Hepatocyte (in vitro differentiated cells): ENCODE data around the gene DGKA. TPM values are rescaled to one million over a fixed set of nuclear protein-coding genes. Genes with fewer than 3 reads are reported as not detected.
"Not testable (repeated sequence)": the region's sequence is repeated elsewhere in the genome, so short reads cannot be mapped to it uniquely, and the experiment has no call there.

Source experiments
- DNase-seq: peaks from one replicate; pipeline ENCODE4 v3.0.0-alpha.2; 2016; ENCODE audit warnings: low spot score
- H2AFZ ChIP-seq: fragments of 200-600 bp; sonication (generic); 2 replicates; pipeline ENCODE4 v1.6.0; 2016; ENCODE audit warnings: antibody characterized with exemption, mild to moderate bottlenecking
- H3K27ac ChIP-seq: fragments of 200-600 bp; sonication (generic); 2 replicates; pipeline ENCODE4 v1.5.1; 2016; ENCODE audit warnings: mild to moderate bottlenecking
- H3K27me3 ChIP-seq: fragments of 200-600 bp; sonication (generic); 2 replicates; pipeline ENCODE4 v1.6.1; 2016
- H3K36me3 ChIP-seq: fragments of 200-600 bp; sonication (generic); replicated peaks from 2 replicates; pipeline ENCODE4 v1.5.1; 2016; ENCODE audit warnings: low read depth; ENCODE audit not compliant: insufficient read depth
- H3K4me1 ChIP-seq: fragments of 200-600 bp; sonication (generic); 2 replicates; pipeline ENCODE4 v1.5.1; 2016; ENCODE audit warnings: mild to moderate bottlenecking, moderate library complexity; ENCODE audit not compliant: insufficient read depth
- H3K4me2 ChIP-seq: fragments of 200-600 bp; sonication (generic); 2 replicates; pipeline ENCODE4 v1.6.0; 2016
- H3K4me3 ChIP-seq: fragments of 200-600 bp; sonication (generic); 2 replicates; pipeline ENCODE4 v1.5.1; 2016; ENCODE audit warnings: mild to moderate bottlenecking
- H3K79me2 ChIP-seq: fragments of 200-600 bp; sonication (generic); 2 replicates; pipeline ENCODE4 v1.6.0; 2017; ENCODE audit warnings: mild to moderate bottlenecking
- H3K9me2 ChIP-seq: fragments of 200-600 bp; sonication (generic); replicated peaks from 2 replicates; pipeline ENCODE4 v1.6.0; 2017; ENCODE audit warnings: mild to moderate bottlenecking; ENCODE audit not compliant: insufficient read depth
- H3K9me3 ChIP-seq: fragments of 200-600 bp; sonication (generic); 2 replicates; pipeline ENCODE4 v1.5.1; 2016; ENCODE audit warnings: low read depth, mild to moderate bottlenecking
- H4K20me1 ChIP-seq: fragments of 200-600 bp; sonication (generic); 2 replicates; pipeline ENCODE4 v1.6.0; 2016; ENCODE audit warnings: mild to moderate bottlenecking; ENCODE audit not compliant: insufficient read depth, poor library complexity, severe bottlenecking
- CTCF ChIP-seq: fragments of 200-600 bp; sonication (generic); IDR thresholded peaks from 2 replicates; pipeline ENCODE4 v1.5.1; 2016; ENCODE audit warnings: antibody characterized with exemption, mild to moderate bottlenecking; ENCODE audit not compliant: poor library complexity
- EZH2 ChIP-seq: fragments of 200-600 bp; sonication (generic); IDR thresholded peaks from 2 replicates; pipeline ENCODE4 v1.6.1; 2016; ENCODE audit warnings: antibody characterized with exemption, mild to moderate bottlenecking, borderline replicate concordance
- EZH2phosphoT487 ChIP-seq: fragments of 200-600 bp; sonication (generic); IDR thresholded peaks from one replicate; pipeline ENCODE4 v1.6.1; 2018; ENCODE audit warnings: antibody characterized with exemption, mild to moderate bottlenecking, low read depth, moderate library complexity; ENCODE audit not compliant: unreplicated experiment, severe bottlenecking
- WGBS: methylation state at CpG from one replicate; pipeline ENCODE4 v1.1.6; 2016; ENCODE audit warnings: low lambda C conversion rate; ENCODE audit errors: missing lambda C conversion rate; 5-methylcytosine and 5-hydroxymethylcytosine counted together
- polyA plus RNA-seq: library from polyadenylated mRNA; unstranded; fragments of >200 nt; fragmentation: Nextera tagmentation; extraction: Ambion mirVana; gene quantifications from 2 replicates; pipeline ENCODE4 v1.2.1, GENCODE V29; 2016
- total RNA-seq: library from RNA; depleted of rRNA; stranded (reverse); fragments of >200 nt; gene quantifications from 2 replicates; pipeline ENCODE4 v1.2.3, GENCODE V29; 2014

The DGKA gene
- total and polyA plus RNA-seq, 2 experiments from 2014 or later = 25.3 to 25.9 TPM

GRCh38 chr12:55978393-55978792 is 47.4 kb downstream of the DGKA start:
- Histone ChIP-seq H4K20me1 (peaks cover 46% of the 10 kb centered on the region), H3K27ac (no peak overlapping the region), H3K4me1 (peaks cover 13% of the 10 kb centered on the region), H3K79me2 (peaks cover 88% of the 10 kb centered on the region), H3K9me3 (no peaks in the 10 kb centered on the region), H3K9me2 (no peaks in the 10 kb centered on the region), H2AFZ (no peak overlapping the region), H3K4me2 (no peak overlapping the region), H3K27me3 (no peaks in the 10 kb centered on the region), H3K4me3 (no peak overlapping the region), H3K36me3 (no peaks in the 10 kb centered on the region)
- 99% methylated on average over 7 of the region's 7 CpGs for WGBS
- DNase-seq = no peak
- TF ChIP-seq EZH2phosphoT487 (no peak), CTCF (no peak), EZH2 (no peak)

- Histone ChIP-seq H3K36me3 (no peaks in the 10 kb centered on the region), H3K79me2 (peaks cover 92% of the 10 kb centered on the region), H3K9me2 (no peaks in the 10 kb centered on the region), H3K4me2 (no peak overlapping the region), H4K20me1 (peaks cover 46% of the 10 kb centered on the region), H3K4me3 (no peak overlapping the region), H3K27me3 (no peaks in the 10 kb centered on the region), H3K4me1 (peaks cover 13% of the 10 kb centered on the region), H3K9me3 (no peaks in the 10 kb centered on the region), H2AFZ (no peak overlapping the region), H3K27ac (no peak overlapping the region)
- WGBS = 90% methylated on average over 3 of the region's 3 CpGs
- TF ChIP-seq EZH2 (no peak), CTCF (no peak), EZH2phosphoT487 (no peak)
- DNase-seq = no peak
Observed at GRCh38 chr12:55979069-55979468, 48.1 kb downstream of the DGKA start.

GRCh38 chr12:55981882-55982281 is 50.9 kb downstream of the DGKA start:
- DNase-seq, H3K4me3 ChIP-seq, H3K4me2 ChIP-seq, H3K9me2 ChIP-seq, H2AFZ ChIP-seq, H3K27me3 ChIP-seq, H3K27ac ChIP-seq, H3K36me3 ChIP-seq, H3K9me3 ChIP-seq, H3K4me1 ChIP-seq: not testable (repeated sequence)
- H4K20me1 ChIP-seq = peaks cover 32% of the 10 kb centered on the region
- H3K79me2 ChIP-seq = peaks cover 80% of the 10 kb centered on the region
- WGBS = 77% methylated on average over 5 of the region's 5 CpGs

GRCh38 chr12:55982319-55982936 is 51.5 kb downstream of the DGKA start:
- Histone ChIP-seq H4K20me1 (peaks cover 27% of the 10 kb centered on the region), H3K4me1 (no peaks in the 10 kb centered on the region), H3K27ac (no peak overlapping the region), H3K27me3 (no peaks in the 10 kb centered on the region), H3K9me3 (no peaks in the 10 kb centered on the region), H3K4me2 (no peak overlapping the region), H3K36me3 (no peaks in the 10 kb centered on the region), H3K79me2 (peaks cover 75% of the 10 kb centered on the region), H2AFZ (no peak overlapping the region), H3K9me2 (no peaks in the 10 kb centered on the region), H3K4me3 (no peak overlapping the region)
- no peak for DNase-seq
- TF ChIP-seq EZH2phosphoT487 (no peak), CTCF (no peak), EZH2 (no peak)
- WGBS = 92% methylated on average over 3 of the region's 3 CpGs
